ENCODE measurements around the gene LMTK3. TPM values are rescaled to one million over a fixed set of nuclear protein-coding genes. Genes with fewer than 3 reads are reported as not detected.

The LMTK3 gene
- total RNA-seq, 1 donor from 2014 or later, result 4.9 TPM

DNA sequence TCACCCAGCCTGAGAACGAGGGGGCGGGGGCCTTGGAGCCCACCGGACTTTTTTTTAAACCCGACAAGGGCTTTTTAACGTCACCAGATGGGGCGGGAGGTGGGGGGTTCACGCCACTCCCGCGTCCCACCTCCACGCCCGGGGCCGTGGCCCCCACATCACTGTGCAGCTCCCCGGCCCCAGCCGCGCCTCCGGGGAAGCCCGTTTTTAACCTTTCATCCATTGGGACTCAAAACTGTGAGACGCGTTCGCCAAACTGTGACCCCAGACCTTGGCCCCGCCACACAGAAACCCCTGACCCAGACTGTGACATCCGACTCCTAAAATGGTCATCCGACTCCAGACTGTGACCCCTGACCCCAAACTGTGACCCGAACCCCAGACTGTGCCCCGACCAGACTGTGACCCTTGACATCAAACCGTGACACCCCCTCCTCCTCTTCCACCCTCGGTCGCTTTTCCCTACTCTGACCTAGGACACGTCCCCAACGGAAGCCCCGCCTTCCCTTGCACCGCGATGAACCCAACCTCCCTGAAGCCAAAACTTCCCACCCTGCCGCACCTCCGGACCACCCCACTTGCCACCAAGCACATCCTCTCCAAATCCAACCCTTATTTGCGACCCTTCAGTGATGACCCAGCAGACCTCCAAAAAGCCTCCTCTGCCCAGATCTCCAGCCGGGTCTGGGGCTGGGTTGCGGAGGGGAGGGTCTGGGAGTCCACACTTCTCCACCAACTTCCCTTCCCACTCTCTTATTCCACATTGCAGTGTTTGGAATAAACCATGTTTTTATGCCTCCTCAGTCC, 67.3 kb downstream of the LMTK3 start:
- ATAC-seq, result no peak

DNA sequence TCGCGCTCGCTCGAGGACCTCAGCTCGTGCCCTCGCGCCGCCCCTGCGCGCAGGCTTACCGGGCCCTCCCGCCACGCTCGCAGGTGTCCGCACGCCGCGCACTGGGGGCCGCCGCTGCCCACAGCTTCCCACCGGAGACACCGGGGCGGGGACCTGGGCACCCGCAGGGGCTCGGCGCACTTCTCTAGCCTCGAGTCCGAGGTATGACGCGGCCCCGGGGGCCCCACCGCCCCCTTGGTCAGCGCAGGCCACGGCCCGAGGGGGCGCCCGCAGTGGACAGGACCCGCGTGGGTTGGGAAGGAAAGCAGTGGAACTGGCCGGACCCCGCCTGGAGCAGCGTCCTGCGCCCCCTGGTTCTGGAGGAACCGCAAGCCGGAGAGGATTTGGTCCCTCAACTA, 67.9 kb downstream of the LMTK3 start:
- no peak for ATAC-seq

DNA sequence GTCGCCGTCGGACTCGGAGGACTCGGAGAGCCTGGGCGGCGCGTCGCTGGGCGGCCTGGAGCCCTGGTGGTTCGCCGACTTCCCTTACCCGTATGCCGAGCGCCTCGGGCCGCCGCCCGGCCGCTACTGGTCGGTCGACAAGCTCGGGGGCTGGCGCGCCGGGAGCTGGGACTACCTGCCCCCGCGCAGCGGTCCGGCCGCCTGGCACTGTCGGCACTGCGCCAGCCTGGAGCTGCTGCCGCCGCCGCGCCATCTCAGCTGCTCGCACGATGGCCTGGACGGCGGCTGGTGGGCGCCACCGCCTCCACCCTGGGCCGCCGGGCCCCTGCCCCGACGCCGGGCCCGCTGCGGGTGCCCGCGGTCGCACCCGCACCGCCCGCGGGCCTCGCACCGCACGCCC, 68.4 kb downstream of the LMTK3 start:
- ATAC-seq, result no peak

DNA sequence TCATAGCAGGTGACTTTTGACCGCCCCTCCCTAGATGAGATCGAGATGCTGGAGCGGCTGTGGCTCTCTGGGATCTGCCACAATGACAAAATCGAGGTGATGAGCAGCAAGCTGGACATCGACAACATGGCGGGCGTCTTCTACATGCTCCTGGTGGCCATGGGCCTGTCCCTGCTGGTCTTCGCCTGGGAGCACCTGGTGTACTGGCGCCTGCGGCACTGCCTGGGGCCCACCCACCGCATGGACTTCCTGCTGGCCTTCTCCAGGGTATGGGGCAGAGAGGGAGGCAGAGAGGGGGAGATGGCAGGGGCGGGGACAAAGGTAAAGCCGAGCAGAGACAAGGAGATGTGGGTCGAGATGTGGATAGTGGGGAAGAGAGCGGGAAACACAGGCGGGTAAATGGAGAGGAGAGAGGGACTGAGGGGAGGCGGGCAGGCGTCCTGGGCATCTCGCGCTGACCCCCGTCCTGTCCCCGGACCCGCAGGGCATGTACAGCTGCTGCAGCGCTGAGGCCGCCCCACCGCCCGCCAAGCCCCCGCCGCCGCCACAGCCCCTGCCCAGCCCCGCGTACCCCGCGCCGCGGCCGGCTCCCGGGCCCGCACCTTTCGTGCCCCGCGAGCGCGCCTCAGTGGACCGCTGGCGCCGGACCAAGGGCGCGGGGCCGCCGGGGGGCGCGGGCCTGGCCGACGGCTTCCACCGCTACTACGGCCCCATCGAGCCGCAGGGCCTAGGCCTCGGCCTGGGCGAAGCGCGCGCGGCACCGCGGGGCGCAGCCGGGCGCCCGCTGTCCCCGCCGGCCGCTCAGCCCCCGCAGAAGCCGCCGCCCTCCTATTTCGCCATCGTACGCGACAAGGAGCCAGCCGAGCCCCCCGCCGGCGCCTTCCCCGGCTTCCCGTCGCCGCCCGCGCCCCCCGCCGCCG, 69.3 kb downstream of the LMTK3 start:
- ATAC-seq, result no peak

DNA sequence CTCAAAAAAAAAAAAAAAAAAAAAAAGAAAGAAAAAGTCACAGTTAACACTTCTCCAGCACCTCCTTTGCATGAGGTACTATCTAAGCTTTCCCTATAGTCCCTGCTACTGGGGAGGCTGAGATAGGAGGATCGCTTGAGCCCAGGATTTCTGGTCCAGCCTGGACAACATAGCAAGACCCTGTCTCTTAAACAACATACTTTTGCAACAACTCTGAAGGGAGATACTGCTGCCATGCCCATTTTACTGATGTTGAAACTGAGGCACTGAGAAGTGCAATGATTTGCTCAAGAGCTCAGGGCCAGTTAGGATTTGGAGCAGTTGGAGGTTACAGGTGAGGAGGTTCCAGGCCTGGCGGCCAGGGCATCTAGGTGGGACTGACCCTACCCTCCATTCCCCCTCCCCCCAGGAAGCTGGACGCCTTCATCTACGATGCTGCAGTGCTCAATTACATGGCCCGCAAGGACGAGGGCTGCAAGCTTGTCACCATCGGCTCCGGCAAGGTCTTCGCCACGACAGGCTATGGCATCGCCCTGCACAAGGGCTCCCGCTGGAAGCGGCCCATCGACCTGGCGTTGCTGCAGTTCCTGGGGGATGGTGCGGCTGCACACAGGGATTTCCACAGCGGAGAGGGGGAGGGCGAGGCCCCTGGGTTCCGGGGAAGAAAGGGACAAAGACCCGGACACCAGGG, 70.1 kb downstream of the LMTK3 start:
- no peak for ATAC-seq

DNA sequence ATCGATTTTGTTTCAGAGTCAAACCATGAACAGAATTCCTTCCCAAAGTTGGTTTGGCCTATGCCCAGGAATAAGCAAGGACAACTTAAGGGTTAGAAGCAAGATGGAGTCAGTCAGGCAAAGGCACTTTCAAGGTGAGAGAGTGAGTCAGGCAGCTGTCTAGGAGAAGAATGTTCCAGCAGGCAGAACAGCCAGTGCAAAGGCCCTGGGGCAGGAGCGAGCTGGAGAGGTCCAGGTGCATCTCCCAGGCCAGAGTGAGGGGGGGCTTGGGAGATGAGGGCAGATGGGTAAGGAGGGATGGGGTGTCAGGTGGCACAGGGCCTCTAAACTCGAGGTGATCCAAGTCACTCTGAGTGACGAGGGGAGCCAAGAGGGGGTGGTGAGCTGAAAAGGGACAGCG, 75.0 kb downstream of the LMTK3 start:
- ATAC-seq, result no peak

Other genes with a start within 250 kb of the LMTK3 start
- gene ZNF114, start 241.8 kb downstream of the LMTK3 start, total RNA-seq, result not detected
- 7.6 TPM for gene EMP3, start 186.3 kb downstream of the LMTK3 start, total RNA-seq
- 5.5 TPM for gene TMEM143, start 147.9 kb downstream of the LMTK3 start, total RNA-seq
- gene SYNGR4, start 147.5 kb downstream of the LMTK3 start, total RNA-seq, result not detected
- 86.6 TPM for gene KDELR1, start 120.3 kb downstream of the LMTK3 start, total RNA-seq
- gene GRIN2D, start 118.2 kb downstream of the LMTK3 start, total RNA-seq, result 0.04 TPM
- 24.6 TPM for gene GRWD1, start 65.9 kb downstream of the LMTK3 start, total RNA-seq
- gene KCNJ14, start 56.3 kb downstream of the LMTK3 start, total RNA-seq, result 0.76 TPM
- 47.2 TPM for gene CYTH2, start 42.5 kb downstream of the LMTK3 start, total RNA-seq
- 245 TPM for gene SULT2B1, start 40.3 kb upstream of the LMTK3 start, total RNA-seq
- 0.64 TPM for gene SPACA4, start 94.9 kb upstream of the LMTK3 start, total RNA-seq
- gene FAM83E, start 103.2 kb upstream of the LMTK3 start, total RNA-seq, result 6.5 TPM
- 1,668 TPM for gene RPL18, start 107.3 kb upstream of the LMTK3 start, total RNA-seq
- gene SPHK2, start 107.7 kb upstream of the LMTK3 start, total RNA-seq, result 7.7 TPM
- gene DBP, start 125.5 kb upstream of the LMTK3 start, total RNA-seq, result 6.7 TPM
- 3.1 TPM for gene CA11, start 134.4 kb upstream of the LMTK3 start, total RNA-seq
- gene NTN5, start 161.2 kb upstream of the LMTK3 start, total RNA-seq, result not detected
- 101 TPM for gene FUT2, start 184.1 kb upstream of the LMTK3 start, total RNA-seq
- gene MAMSTR, start 207.9 kb upstream of the LMTK3 start, total RNA-seq, result 0.56 TPM
- 7.3 TPM for gene RASIP1, start 228.8 kb upstream of the LMTK3 start, total RNA-seq
- gene IZUMO1, start 235.1 kb upstream of the LMTK3 start, total RNA-seq, result 1.3 TPM
- gene FUT1, start 240.8 kb upstream of the LMTK3 start, total RNA-seq, result 6.1 TPM
- gene FGF21, start 243.7 kb upstream of the LMTK3 start, total RNA-seq, result not detected

Measured in esophagus mucosa (tissue), 1 donor.